Measurements from ENCODE around the gene PACC1. TPM values are rescaled to one million over a fixed set of nuclear protein-coding genes. Genes with fewer than 3 reads are reported as not detected.

PACC1 gene
- total and polyA plus RNA-seq, 10 of the 15 experiments (the other 5 are each of a cell fraction or from before 2014, with no cell fraction given), result 16.1 to 29.7 (median 19.3) TPM

- TF ChIP-seq ZBTB11 (CRISPR knock-in tag; IDR thresholded peaks at IDR 0.05) (no peak), CBX5 (IDR thresholded peaks at IDR 0.05; ENCODE audit: low read depth) (no peak), NR2C2 (IDR thresholded peaks at IDR 0.05; ENCODE audit: borderline replicate concordance, control insufficient read depth, insufficient read length, low read depth) (no peak), YBX1 (IDR thresholded peaks at IDR 0.05) (no peak), KAT2A (conservative IDR thresholded peaks at IDR 0.05; ENCODE audit: control insufficient read depth, low read depth, low read length) (no peak), LARP7 (IDR thresholded peaks at IDR 0.05) (no peak), NRF1 (conservative IDR thresholded peaks at IDR 0.05; ENCODE audit: low read depth, low read length) (no peak), SKIL (IDR thresholded peaks at IDR 0.05; ENCODE audit: low read depth, poor library complexity, severe bottlenecking) (no peak), FOS (IDR thresholded peaks at IDR 0.05; ENCODE audit: borderline replicate concordance, extremely low read depth, insufficient read length) (no peak), ZBTB33 (IDR thresholded peaks at IDR 0.05) (no peak)
Measured at GRCh38 chr1:212410231-212410820, 4.4 kb downstream of the PACC1 start (continued).
